ENCODE results near the gene CYP46A1. TPM values are rescaled to one million over a fixed set of nuclear protein-coding genes. Genes with fewer than 3 reads are reported as not detected.
"Not testable (repeated sequence)": the region's sequence is repeated elsewhere in the genome, so short reads cannot be mapped to it uniquely, and the experiment has no call there.

CYP46A1 gene
- total RNA-seq: 1 to 10 TPM; 1.3 TPM
- long read RNA-seq, donor 1, partial matches to known transcripts: 1 of 1 reads
- long read RNA-seq, donor 1, other reads (novel, unspliced or antisense): 0 of 1 reads
- long read RNA-seq, donor 2, partial matches to known transcripts: 3 of 3 reads
- long read RNA-seq, donor 2, other reads (novel, unspliced or antisense): 0 of 3 reads

DNA sequence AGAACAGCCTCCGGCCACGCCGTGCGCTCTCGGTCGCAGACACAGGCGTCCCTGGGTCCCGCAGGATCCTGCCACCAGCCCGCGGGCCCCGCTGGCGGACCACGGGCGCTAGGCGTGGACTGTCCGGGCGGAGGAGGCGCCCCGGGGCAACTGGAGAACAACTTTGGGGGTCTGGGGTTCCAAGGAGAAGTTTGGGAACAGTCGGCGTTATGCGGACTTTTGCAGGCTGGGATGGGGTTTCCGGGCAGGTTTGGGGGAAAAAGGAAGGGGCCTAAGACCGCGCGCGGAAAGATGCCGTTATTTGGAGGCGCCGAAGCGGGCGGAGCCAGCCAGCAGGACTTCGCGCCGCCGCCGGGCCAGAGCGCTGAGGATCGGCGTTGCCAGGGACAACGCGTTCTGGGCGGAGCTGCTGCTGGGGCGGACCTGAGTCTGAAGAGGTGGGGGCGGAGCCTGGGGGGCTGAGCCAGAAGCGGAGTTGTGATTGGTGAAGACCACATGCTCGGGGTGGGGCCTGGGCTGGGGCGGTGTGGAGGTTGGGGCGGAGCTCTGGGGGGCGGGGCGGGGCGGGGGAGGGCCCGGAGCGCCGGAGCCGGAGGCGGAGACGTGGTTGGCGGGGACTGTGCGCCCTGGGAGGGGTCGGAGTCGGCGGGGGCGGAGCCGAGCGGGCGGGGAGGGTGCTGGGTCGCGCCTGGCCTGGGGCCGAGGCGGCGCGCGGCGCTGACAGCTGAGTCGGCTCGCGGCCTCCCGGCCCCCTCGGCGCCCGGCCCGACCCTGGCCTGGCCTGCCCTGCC lies at the start of gene CYP46A1:
Gene CYP46A1, plus strand, starts transcription at position 680 of the 791 bp plus-strand sequence. CDS start 120 bp downstream, outside the sequence.
- peak; percentile 100 for DNase-seq (ENCODE audit: low spot score)
- intact Hi-C loops (cut with DNase I): loop anchor here in 1 of 2 donors (5.0 kb wide), 1 partner anchor 203 kb away; no protein-coding TSS in a partner anchor

DNA sequence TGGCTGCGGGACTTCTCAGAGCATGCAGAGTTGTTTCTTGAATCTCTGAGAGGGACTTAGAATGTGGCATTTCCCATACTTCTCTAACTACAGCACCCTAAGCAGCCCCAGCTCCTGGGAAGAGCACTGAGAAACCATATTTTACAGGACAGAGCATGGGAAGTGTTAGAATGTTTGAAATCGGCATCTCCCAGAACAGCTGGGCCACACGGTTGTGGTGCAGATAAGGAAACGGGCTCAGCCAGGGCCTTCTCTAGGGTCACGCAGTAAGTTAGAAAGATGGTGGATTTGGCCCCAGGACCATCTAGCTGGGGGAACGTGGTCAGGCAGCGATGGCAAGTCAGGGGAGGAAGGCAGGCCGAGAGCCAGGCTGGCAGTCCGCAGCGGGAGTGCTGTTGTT lies 49.7 kb upstream of the CYP46A1 start:
- intact Hi-C loops (cut with DNase I): no loop called here
- no peak for DNase-seq (ENCODE audit: low spot score)

DNA sequence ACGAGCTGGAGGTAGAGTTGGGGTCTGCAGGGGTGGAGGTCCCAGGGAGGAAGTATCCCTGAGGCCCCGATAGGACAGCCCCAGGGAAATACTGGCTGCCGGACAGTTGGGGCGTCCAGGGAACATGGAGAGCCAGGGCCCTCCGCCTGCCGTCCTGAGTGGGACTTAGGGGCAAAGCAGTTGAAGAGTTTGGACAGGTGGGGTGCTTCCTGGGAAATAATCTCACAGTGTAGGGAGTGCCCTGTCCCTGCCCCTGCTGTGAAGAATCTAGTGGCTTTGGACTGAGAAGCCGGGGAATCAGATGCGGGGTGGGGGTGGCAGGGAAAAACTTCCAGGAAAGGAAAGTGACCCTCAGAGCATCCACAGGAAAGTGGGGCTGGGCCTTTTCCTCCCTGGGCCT lies 49.0 kb upstream of the CYP46A1 start:
- DNase-seq (ENCODE audit: low spot score): no peak
- intact Hi-C loops (cut with DNase I): no loop called here

DNA sequence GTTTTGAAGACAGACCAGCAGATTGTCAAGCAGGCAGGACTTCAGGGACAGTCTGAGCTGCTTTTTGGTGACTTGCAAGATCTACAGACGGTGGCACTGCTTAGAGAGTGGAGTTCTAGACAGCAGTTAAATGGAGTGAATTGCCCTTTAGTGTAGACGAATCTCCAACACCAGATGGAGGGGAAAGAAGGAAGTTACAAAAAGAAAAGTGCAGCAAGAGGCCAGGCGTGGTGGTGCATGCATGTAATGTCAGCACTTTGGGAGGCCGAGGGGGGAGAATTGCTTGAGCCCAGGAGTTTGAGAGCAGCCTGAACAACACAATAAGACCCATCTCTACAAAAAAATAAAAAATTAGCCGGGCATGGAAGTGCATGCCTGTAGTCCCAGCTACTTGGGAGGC lies 47.6 kb upstream of the CYP46A1 start:
- DNase-seq (ENCODE audit: low spot score): no peak
- intact Hi-C loops (cut with DNase I): no loop called here

DNA sequence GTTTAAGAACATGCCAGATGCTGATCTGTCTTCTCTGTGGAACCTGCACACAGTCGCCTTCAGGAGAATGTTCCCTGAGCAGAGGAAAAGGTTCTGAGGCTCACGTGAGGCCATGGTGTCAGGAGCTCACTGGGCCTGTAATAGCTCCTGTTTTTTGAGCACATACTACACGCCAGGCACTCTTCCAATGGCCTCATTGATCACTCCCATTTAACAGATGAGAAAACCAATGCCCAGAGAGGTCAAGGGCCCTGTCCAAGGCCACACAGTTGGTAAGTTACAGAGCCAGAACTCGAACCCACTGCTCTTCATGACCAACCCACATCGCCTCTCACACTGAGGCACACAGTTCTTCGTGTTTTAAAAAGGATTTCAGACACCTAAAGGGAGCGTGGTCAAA lies 46.5 kb upstream of the CYP46A1 start:
- intact Hi-C loops (cut with DNase I): no loop called here
- DNase-seq (ENCODE audit: low spot score): no peak

DNA sequence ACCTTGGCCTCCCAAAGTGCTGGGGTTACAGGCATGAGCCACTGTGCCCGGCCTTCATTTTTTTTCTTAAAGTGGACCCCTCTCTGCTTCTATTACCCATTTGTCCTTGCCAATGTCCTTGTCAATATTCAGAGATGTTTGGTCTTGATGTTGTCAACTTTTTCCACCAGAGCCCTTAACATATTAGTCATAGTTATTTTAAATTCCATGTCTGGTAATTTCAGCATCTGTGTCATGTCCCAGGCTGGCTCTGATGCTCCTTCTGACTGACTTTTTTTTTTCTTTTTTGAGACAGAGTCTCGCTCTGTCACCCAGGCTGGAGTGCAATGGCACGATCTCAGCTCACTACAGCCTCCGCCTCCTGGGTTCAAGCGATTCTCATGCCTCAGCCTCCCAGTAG lies 41.3 kb upstream of the CYP46A1 start:
- DNase-seq (ENCODE audit: low spot score); intact Hi-C loops (cut with DNase I): not testable (repeated sequence)

DNA sequence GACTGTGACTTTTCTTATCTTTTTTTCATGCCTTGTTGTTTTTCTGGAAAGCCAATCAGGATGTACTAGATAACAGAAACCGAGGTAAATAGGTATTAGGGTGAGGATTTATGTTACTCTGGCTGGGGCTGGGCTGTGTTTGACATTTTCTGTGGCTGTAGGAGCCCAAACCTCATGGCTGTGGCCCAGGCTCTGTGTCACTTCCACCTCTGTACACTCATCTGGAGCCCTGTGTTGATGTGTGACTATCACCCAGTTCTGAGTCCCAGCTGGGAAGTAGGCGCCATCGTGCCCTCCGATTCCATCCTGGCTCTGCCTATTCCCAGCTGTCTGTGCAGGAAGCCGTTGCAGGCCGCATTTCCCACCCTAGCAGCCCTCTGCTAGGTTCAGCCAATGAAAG lies 40.8 kb upstream of the CYP46A1 start:
- intact Hi-C loops (cut with DNase I): no loop called here
- no peak for DNase-seq (ENCODE audit: low spot score)

DNA sequence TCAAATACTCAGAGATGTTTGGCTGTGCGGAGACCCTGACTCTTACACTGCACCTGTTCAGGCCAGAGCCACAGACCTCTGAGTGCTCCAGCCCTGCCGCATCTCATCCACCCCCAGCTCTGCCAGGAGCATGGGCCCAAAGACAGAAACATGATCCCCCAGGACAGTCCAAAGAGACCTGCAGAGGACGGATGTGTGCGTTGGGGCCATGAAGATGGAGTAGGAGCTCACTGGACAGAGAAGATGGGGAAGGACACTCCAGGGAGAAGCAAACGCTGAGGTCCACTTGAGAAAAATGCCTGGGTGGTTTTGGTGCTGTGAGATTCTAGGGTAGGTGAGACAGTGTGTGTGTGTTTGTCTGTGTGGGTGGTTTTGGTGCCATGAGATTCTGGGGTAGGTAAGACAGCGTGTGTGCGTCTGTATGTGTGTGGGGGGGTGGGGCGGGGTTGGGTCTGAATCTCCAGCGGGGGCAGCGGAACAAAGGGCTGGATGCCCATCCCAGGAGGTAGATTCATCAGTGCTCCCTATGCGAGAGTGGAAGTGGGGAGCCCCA lies 40.0 kb upstream of the CYP46A1 start:
- no peak for DNase-seq (ENCODE audit: low spot score)
- intact Hi-C loops (cut with DNase I): no loop called here

DNA sequence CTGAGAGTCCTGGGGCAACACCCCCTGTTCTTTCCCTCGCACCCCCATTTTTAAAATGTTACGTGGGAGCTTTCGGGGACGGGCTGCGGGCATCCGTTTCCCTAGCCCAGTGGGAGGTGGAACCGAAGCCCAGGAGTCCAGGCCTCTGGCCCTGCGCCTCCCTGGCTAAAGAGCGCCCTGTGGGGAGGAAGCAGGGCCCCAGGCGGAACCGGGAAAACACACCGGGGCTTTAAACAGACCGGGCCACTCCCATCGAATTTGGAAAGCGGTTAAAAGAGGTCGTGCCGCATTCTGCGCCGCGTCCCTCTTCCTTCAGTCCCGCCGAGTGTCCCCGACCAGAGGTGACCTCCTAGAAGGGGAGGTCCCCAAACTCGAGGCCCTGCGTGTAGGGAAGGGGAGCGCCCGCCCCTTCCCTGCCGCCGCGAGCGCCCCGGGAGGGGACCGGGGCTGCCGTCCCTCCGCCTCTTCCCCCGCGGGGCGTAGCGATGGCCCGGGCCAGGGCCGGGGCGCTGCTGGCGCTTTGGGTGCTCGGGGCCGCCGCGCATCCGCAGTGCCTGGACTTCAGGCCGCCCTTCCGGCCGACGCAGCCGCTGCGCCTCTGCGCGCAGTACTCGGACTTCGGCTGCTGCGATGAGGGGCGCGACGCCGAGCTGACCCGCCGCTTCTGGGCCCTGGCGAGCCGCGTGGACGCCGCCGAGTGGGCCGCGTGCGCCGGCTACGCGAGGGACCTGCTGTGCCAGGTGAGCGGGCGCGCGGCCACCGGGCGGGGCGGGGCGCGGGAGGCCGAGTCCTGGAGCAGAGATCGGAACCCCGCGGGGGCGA lies 39.2 kb upstream of the CYP46A1 start, which contains the start of gene HHIPL1:
Gene HHIPL1, plus strand, starts transcription at position 407 of the 822 bp plus-strand sequence. Its CDS starts 79 bp downstream, at position 486.
- intact Hi-C loops (cut with DNase I): no loop called here
- no peak for DNase-seq (ENCODE audit: low spot score)

DNA sequence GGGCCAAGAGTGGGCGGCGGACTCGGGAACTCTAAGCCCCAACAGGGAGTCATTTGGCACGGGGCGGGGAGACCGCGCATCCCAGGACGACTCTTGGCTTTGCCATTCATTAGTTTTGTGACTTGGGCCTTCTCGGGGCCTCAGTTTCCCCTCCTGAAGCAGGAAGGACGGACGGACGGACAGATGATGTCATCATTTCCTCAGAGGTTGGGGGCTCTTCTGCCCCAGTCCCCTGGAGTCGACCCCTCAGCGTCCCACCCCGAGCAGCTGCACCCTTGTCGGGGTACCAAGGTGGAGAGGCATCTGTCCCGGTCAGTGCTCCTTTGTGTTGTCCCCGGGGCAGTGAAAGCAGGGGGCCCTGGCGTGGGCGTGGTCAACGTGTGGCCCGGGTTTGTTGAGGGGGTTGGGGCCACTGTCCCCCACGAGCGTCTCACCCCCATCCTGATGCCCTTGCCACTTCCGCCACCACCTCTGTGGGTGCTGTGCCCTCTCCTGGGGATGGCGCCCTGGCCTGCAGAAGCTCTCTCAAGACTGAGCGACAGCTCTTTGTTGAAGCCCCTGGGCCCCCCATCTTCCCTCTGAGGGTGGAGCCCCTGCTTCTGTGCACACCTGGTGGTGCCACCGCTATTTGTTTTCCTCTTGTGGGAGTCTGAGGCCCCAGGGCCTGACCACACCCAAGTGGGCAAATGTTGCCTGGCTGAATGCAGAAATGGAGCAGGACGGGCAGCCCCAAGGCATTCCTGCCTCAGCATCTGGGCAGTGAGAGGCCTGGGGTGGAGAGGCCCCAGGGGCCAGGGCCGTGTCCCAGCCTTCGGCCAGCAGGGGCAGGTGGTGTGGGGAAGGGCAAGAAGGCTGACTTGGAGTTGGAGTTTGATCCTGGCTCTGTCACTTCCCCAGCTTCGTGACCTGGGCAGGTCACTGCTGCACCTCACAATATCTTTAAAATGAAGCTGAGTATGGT lies 38.3 kb upstream of the CYP46A1 start:
- intact Hi-C loops (cut with DNase I): no loop called here

DNA sequence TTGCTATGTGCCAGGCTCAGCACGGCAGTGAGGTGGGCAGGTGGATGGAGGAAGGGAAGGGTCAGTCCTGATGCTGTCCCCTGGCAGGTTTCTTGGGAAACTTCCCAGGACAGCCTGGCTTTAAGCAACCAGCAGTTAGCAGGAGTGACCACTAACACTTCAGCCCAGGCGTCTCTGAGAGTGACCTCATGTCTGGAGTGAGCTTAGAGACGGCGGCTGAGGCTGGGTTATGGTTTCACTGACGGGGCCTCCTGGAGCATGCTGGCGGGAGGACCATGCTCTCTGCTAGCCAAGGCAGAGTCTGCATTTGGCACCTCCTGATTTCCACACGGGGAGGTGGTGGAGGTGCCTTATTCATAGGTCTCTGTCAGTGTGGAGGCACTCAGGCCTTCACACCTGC lies 36.7 kb upstream of the CYP46A1 start:
- intact Hi-C loops (cut with DNase I): no loop called here
- no peak for DNase-seq (ENCODE audit: low spot score)

More for the DNA sequence above, 38.3 kb upstream of the CYP46A1 start:
- no peak for DNase-seq (ENCODE audit: low spot score)

DNA sequence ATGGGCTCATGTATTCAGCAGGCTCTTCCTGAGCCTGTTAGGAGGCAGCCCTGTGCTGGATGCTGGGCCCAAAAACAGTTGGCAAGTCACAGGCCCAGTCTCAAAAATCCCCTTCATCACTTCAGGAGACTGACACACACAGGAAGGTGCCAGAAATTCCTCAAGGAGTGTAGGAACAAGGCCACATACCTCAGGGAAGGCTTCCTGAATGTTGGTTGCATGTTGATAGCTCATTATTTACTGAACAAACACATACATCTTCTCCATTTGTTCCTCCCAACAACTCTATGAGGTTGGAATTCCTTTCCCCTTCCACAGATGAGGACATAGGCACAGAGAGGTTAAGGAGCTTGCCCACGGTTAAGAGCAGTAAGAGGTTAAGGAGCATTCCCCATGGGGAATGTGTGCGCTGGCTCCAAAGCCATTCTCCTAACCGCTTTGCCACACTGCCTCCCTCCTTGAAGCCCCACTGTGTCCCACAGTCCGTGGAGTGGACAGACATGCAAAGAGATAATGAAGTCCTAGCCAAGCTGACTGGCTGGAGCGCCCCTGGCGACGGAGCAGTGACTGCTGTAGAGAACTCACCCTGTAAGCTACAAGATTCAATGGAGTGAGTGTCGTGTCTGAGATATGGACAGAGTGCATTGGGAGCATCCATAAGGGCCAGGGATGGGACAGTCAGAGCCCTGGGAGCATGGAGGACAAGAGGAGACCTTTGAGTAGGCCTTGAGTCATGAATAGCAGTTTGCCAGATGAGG lies 35.9 kb upstream of the CYP46A1 start:
- DNase-seq (ENCODE audit: low spot score): no peak
- intact Hi-C loops (cut with DNase I): no loop called here

DNA sequence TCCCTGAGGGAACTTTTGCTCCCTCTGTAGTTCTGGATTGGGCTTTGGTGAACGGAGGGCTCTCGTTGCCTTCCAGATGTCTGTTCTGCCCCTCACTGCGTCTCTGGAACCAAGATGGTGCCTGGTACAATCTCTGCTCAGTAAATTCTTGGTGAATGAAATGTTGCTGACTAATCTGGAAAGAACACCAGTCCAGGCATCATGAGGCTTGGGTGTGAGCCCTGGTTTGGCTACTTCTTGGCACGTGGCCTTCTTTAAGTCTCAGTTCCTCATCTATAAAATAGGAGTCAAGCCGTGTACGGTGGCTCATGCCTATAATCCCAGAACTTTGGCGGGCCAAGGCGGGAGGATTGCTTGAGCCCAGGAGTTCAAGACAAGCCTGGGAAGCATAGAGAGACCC lies 34.9 kb upstream of the CYP46A1 start:
- intact Hi-C loops (cut with DNase I): no loop called here

DNA sequence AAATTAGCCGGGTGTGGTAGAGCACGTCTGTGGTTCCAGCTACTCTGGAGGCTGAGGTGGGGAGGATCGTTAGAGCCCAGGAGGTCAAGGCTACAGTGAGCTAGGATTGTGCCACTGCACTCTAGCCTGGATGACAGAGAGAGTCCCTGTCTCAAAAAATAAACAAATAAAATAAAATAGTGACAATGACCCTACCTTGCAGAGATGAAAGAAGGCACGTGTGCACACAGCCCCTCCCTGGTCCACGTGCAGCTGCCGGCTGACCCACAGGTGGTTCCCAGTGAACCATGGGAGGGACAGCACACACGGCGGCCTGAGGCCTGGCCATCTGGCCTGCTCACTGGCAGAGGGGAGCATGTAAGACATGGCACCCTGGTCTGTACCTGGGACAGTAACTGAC lies 34.5 kb upstream of the CYP46A1 start:
- intact Hi-C loops (cut with DNase I): no loop called here

More for the DNA sequence above, 34.9 kb upstream of the CYP46A1 start:
- DNase-seq (ENCODE audit: low spot score): no peak

DNA sequence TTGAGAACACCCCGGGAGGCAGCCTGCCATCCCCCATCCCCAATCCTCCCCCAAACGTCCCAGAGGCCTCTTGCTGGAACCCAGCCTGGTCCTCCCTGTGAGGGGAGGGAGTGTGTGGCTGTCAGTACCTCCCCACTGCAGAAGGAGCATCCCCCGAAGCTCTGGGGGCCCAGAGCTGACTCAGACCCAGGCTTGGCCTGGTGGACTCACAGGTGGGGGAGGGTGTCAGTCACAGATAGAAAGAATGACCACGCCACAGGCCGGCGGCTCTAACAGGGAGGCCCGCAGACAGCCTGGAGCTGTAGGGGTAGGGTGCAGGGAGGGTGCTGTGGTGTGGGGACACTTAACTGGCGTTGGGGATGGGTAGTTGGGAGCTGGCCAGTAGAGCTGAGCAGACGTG lies 33.9 kb upstream of the CYP46A1 start:
- DNase-seq (ENCODE audit: low spot score): no peak
- intact Hi-C loops (cut with DNase I): no loop called here

More for the DNA sequence above, 34.5 kb upstream of the CYP46A1 start:
- DNase-seq (ENCODE audit: low spot score): no peak

DNA sequence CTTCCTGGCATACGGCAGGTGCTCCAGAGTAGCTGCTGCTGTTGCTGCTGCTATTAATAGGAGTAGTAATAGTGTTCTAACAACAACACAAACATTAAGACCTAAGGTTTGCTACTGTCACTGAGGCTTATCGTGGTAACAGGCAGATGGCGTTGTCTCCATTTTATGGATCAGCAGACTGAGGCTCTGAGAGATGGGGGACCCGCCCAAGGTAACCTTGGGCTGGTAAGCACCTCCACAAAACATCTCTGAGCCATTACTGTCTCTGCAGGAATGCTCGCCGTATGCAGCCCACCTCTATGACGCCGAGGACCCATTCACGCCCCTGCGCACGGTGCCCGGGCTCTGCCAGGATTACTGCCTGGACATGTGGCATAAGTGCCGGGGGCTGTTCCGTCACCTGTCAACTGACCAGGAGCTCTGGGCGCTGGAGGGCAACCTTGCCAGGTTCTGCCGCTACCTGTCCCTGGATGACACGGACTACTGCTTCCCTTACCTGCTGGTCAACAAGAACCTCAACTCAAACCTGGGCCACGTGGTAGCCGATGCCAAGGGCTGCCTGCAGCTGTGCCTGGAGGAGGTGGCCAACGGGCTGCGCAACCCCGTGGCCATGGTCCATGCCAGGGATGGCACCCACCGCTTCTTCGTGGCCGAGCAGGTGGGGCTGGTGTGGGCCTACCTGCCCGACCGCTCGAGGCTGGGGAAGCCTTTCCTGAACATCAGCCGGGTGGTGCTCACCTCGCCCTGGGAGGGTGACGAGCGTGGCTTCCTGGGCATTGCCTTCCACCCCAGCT lies 31.9 kb upstream of the CYP46A1 start:
- DNase-seq (ENCODE audit: low spot score): no peak
- intact Hi-C loops (cut with DNase I): no loop called here
